Measurements from ENCODE around the gene HS1BP3. TPM values are rescaled to one million over a fixed set of nuclear protein-coding genes. Genes with fewer than 3 reads are reported as not detected.

The HS1BP3 gene
- total RNA-seq, 1 donor from 2014 or later: 14.4 TPM

DNA sequence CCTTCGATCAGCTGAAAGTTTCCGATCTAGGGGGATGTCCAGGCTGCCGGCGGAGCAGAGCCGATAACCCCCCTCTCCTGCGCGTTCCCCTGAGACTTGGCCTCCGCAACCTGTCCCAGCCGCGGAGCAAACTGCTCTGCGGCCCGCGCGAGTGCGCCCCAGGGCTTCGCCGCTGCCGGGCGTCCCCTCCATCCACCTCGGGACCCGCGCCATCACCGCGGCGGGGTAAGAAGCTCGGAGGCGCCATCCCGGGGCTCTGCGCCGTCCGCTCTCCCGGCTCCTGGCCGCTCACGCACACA lies 15.1 kb upstream of the HS1BP3 start:
- peak overlapping the region; percentile 44 for H3K4me3 ChIP-seq (ENCODE audit: low read depth, low read length)
- DNase-seq (ENCODE audit: low read depth): no peak
- no peak for TF ChIP-seq CTCF (conservative IDR thresholded peaks at IDR 0.05; ENCODE audit: low read depth, low read length)

GRCh38 chr2:20665243-20666004 lies 14.5 kb upstream of the HS1BP3 start:
- no peak overlapping the region for H3K4me3 ChIP-seq (ENCODE audit: low read depth, low read length)
- TF ChIP-seq CTCF (conservative IDR thresholded peaks at IDR 0.05; ENCODE audit: low read depth, low read length): no peak

GRCh38 chr2:20664431-20665242 lies 13.7 kb upstream of the HS1BP3 start:
- no peak for DNase-seq (ENCODE audit: low read depth)
- TF ChIP-seq CTCF (conservative IDR thresholded peaks at IDR 0.05; ENCODE audit: low read depth, low read length): no peak
- H3K4me3 ChIP-seq (ENCODE audit: low read depth, low read length): no peak overlapping the region

More at GRCh38 chr2:20665243-20666004, 14.5 kb upstream of the HS1BP3 start:
- DNase-seq (ENCODE audit: low read depth): no peak

GRCh38 chr2:20664071-20664390 lies 13.1 kb upstream of the HS1BP3 start:
- DNase-seq (ENCODE audit: low read depth): no peak
- H3K4me3 ChIP-seq (ENCODE audit: low read depth, low read length): no peak overlapping the region
- no peak for TF ChIP-seq CTCF (conservative IDR thresholded peaks at IDR 0.05; ENCODE audit: low read depth, low read length)

GRCh38 chr2:20663196-20664070 lies 12.5 kb upstream of the HS1BP3 start:
- no peak overlapping the region for H3K4me3 ChIP-seq (ENCODE audit: low read depth, low read length)
- TF ChIP-seq CTCF (conservative IDR thresholded peaks at IDR 0.05; ENCODE audit: low read depth, low read length): no peak
- no peak for DNase-seq (ENCODE audit: low read depth)

DNA sequence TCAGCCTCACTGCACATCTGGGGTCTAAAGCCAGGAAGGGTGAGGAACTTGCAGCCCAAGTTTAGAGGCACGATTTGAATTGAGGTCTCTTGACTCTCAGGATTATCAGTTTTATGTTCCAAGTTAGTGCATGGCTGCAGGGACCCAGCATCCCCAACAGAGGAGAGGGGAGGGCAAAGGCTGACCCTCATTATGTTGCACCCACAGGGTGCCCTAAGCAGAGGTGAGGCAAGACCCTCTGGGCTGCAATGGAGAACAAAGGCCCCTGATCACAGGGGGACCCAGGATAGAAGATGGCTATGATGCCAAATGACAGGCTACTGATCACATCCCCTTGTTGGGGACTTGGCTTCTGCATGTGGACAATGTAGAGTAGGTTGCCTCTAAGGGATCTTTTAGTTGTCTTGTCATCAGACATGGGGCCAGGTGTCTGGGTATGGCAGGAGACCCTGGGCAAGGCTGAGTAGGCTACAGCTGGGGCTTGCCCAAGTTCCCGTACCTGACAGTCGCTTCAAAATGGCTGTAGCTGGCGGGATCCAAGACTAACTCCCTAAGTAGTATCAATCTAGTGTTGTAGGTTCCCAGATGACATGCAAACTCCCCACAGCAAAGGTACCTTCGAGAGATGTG lies 11.5 kb upstream of the HS1BP3 start:
- TF ChIP-seq CTCF (conservative IDR thresholded peaks at IDR 0.05; ENCODE audit: low read depth, low read length): no peak
- no peak overlapping the region for H3K4me3 ChIP-seq (ENCODE audit: low read depth, low read length)
- no peak for DNase-seq (ENCODE audit: low read depth)
